Measurements from ENCODE around the gene ZBP1.

ZBP1 gene

DNA sequence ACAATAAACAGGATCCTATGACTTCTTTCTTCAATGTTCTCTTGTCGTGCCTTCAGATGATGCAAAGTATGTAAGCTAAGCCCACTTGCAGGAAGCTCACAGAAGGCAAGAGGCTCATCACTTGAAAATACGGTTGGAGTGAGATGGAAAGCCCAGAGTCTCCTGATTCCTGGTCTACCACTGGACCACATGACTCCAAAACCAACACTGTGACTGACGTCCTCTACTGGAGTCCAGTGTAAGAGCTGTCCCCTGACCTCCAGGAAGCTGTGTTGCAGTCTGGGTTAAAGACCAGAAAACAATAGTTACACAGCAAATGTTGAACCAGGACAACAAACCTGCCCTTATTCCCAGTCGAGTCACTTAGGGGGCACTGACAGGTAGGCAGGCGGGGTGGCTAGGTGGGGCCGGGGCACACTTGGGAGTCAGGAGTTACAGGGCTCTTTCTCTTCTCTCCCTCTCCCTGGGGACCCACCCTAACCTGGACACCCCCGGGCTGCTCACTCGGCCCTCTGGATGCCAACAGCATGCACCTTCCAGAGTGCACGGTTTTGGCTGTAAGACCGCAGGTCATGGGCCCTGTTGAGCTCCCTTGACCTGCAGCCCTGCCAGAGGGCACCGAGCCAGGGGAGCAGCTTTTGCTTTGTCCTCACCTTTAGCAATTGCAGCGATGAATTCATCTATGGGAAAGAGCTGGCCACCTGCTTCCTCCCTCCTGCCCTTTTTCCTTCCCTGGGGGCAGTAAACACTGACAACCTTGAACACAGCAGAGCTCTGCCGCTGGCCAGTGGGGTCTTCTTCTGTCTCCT lies 51.9 kb downstream of the ZBP1 start:
- no peak for DNase-seq

DNA sequence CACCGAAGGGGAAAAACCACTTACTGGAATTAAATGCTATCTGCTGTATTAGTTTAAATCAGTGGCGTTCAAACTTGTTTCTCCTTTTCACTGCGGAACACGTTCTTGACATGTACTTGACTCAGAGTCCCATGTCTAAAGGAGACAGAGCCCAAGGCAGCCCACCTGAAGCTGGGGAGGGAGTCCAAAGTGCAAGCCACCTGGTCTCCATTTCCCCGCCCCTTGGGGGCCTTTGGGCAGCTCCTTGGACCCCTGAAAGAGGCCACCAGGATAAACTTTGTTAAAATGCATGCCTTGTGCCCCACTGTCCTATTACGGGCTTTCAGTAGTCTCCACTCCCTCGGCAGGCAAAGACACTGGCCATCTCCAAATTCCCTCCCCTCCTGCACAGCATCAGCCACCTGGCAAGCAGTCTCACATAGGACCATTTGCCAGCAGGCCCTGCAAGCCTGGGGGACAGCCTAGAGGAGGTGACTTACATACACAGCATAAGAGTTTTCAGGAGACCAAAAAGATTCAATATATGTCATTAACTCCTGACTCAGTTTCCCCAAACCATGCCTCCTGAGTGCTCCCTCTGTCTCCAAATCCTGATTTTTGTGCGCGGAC lies 52.7 kb downstream of the ZBP1 start:
- no peak for DNase-seq

DNA sequence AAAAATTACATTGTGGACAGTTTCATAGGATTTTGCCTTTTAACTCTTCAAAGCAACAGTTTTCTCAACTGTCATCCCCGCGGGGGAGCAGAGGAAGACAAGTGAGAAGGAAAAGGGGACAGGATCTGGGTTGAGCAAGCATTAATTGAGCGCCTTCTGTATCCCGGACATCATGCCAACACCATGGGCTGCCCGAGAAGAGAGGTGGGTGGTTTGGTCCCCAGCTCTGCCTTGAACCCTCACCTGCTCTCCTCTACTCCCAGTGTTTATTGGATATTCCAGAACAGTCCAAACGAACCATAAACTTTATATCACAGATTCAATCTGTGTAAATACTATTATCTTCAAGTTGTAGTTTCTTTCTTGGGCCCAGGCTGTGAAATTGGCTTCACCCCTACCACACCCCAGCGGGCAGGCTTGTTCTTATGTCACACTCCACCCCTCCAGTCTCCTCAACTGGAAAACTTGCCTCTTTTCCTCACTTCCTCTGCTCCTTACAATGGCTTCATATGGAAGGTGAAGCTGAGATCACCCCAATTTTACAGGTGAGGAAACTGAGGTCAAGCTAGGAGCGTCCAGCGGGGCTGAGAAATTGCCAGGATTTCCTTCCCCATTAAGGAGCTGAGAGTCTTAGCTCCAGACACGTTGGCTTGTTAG lies 53.3 kb downstream of the ZBP1 start:
- no peak for DNase-seq

DNA sequence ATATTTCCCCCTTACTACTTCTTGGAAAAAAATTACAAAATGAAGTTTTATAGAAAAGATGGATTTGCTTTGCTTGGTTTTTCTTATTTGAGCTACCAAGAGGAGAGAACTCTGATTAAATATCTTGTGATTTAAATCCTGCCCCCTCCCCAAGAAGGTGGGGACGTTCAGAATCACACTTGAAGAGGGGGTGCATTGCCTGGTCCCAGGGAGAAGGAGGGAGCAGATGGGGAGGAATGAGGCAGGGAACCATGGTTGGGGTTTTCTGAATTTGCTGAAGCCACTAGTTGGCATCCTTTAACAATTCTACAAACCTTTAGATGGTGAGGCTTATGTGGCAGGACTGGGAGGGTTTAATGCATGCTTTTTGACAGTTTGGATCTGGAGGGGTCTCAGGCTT lies 53.8 kb downstream of the ZBP1 start:
- no peak for DNase-seq

DNA sequence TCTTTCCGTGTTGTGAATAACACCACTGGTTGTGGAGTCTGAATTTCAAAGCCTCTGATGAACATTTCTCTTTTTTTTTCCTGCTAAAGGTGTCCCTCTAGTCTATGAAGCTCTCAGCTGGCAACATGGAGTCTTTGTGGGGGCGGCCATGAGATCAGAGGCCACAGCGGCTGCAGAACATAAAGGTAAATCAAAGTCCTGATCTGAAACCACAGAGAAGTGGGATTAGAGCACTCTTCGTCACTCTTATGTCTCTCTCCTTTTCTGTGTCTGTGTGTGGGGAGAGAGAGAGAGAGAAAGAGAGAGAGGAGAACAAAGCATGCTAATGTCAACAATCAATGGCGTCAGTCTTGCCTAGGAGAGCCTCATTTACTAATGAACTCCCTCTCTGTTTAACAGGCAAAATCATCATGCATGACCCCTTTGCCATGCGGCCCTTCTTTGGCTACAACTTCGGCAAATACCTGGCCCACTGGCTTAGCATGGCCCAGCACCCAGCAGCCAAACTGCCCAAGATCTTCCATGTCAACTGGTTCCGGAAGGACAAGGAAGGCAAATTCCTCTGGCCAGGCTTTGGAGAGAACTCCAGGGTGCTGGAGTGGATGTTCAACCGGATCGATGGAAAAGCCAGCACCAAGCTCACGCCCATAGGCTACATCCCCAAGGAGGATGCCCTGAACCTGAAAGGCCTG lies 55.1 kb downstream of the ZBP1 start:
- DNase-seq = no peak

DNA sequence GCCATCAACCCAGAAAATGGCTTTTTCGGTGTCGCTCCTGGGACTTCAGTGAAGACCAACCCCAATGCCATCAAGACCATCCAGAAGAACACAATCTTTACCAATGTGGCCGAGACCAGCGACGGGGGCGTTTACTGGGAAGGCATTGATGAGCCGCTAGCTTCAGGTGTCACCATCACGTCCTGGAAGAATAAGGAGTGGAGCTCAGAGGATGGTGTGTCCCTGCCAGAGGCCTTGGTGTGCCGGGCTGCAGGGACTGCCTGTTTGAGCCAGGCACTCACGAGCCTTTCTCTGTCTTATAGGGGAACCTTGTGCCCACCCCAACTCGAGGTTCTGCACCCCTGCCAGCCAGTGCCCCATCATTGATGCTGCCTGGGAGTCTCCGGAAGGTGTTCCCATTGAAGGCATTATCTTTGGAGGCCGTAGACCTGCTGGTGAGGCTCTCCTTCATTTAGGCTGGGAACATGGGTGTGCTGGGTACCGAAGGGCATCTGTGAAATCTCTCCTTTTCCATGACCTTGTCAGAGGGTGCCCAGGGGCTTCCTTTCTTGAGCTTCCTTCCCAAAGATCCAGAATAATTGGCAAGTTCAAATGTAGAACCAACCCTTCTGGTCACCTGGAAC lies 55.9 kb downstream of the ZBP1 start:
- DNase-seq = no peak

DNA sequence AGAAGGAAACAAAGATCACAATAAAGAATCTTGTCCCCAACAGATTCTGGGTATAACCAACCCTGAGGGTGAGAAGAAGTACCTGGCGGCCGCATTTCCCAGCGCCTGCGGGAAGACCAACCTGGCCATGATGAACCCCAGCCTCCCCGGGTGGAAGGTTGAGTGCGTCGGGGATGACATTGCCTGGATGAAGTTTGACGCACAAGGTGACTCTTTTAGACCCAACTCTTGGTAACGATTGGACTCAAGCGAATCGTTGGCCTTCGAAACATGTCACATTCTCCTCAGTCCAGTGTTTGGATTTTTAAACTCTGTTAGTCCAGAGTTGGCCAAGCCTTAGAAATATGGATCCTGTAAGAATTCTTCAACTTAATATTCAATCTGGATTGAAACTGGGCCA lies 56.7 kb downstream of the ZBP1 start:
- no peak for DNase-seq

DNA sequence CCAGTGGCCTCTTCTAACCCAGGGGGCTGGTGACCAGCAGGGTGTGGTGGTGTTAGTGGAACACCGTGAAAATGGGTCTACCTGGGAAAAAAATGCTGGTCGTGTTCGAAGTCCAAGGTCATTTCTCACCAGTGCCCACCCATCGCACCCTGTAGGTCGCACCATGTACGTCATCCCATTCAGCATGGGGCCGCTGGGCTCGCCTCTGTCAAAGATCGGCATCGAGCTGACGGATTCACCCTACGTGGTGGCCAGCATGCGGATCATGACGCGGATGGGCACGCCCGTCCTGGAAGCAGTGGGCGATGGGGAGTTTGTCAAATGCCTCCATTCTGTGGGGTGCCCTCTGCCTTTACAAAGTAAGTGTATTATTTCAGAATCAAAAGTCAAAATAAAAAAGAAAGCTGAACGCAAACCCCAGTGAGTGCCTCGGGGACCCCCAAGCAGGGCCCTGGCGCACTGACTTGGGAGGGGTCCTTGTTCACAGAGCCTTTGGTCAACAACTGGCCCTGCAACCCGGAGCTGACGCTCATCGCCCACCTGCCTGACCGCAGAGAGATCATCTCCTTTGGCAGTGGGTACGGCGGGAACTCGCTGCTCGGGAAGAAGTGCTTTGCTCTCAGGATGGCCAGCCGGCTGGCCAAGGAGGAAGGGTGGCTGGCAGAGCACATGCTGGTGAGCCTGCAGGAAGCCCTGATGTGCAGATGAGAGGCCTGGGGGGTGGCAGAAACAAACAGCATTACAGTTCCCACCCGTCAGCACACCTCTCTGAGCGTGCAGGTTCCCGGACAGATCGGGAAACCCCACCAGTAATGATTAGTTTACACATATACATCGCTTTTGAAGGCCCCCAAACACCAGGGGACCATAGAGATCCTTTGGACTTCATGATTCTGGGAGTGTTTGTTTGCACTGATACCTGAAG lies 57.4 kb downstream of the ZBP1 start:
- DNase-seq = no peak

DNA sequence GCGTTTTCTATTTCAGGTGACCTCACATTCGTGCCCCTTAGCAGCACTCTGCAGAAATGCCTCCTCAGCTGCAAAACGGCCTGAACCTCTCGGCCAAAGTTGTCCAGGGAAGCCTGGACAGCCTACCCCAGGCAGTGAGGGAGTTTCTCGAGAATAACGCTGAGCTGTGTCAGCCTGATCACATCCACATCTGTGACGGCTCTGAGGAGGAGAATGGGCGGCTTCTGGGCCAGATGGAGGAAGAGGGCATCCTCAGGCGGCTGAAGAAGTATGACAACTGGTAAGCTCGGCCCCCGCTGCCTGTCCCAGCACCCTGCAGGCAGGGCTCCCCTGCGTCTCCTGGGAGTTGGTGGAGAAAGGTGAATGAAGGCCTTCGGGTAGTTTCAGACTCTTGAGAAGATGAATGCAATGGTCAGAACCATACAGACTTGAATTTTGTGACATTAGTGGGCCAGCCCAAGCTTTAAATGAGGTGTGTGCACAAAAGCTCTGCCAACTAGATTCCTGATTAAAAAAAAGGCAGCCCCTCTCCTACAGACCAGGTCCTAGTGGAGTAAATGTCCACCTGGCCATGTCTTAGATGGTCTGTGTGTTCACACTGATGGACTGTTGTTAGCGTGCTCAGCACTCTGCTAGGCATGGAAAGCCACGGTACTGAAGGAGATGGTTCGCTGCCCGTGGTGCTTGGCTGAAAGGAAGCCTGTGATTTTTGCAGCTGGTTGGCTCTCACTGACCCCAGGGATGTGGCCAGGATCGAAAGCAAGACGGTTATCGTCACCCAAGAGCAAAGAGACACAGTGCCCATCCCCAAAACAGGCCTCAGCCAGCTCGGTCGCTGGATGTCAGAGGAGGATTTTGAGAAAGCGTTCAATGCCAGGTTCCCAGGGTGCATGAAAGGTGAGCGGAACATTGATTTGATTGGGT lies 58.6 kb downstream of the ZBP1 start:
- no peak for DNase-seq

DNA sequence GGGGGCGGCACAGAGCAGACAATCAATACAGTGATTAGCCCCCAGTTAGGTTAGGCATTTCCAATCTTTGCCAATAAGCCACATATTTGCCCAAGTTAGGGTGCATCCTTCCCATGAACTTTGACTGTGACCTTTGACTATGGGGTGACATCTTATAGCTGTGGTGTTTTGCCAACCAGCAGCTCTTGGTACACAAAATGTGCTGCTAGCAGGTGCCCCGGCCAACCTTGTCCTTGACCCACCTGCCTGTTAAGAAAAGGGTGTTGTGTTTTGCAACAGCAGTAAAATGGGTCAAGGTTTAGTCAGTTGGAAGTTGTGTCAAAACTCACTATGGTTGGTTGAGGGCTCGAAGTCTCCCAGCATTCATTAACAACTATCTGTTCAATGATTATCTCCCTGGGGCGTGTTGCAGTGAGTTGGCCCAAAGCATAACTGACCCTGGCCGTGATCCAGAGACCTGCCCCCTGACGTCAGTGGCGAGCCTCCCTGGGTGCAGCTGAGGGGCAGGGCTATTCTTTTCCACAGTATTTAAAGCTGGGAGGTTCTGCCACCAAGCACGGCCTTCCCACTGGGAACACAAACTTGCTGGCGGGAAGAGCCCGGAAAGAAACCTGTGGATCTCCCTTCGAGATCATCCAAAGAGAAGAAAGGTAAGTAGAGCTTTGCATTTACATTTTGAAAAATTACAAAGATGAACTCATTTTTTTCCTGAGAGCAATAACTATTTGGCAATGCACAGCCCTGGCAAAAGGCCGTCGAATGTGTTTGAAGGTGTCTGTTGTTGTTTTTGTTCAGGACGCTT lies 59.5 kb downstream of the ZBP1 start, which contains the start of gene PCK1:
PCK1 (plus strand) TSS at position 557 of the 802 bp plus-strand sequence. CDS start 302 bp downstream, outside the sequence.
- DNase-seq = no peak

DNA sequence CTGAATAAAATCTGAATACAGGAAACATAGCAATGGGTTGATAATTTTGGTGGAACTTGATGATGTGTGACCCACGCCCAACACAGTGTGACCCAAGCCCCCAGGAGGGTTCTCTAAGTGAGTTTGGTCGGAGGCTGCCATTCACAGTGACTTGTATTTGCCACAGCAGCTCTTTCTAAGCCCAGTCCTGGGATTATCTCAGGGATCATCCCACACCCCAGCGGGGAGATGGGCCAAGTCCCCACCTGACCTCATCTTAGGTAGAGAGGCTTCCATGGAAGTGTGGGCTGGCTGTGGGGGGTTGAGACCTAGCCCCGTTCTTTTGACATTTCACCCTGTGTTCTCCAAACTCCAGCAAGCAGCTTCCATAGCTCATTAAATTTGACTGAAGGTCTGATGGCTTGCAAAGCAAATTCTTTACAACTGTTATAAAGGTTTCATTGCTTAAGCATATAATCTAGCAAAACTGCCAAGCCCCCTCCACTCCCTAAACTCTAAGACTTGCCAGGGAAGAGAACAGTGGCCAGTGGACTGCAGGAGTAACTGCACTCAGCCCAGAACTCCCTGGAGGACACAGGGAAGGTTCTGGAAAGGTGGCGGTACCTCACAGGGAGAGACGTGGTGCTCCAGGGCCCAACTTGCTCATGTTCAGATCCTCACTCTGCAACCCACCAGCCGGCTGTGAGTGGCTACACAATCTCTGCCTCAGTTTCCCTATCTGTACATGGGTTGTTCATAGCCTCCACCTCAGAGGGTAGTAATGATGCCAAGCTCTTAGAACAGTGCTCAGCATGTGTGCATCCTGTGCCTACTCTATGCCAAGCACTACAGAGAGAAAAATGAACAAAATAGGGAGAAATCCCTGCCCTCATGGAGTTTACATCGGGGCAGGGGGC lies 60.3 kb downstream of the ZBP1 start:
- DNase-seq = no peak

DNA sequence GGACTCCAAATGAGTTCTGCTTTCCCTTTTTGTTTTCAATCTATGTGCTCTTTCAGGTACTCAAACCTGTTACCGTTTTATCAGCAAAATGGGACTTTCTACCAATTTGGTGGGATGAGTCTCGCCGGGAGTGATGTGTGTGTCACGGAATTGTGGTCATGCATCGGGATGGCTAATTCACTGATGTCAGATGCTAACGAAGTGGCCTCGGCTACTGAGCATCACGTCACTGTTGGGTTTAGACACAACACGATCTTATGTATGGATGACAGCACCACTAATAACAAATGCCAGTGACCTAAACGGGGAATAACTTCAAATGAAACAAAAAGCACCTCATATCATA lies 61.0 kb downstream of the ZBP1 start:
- no peak for DNase-seq

DNA sequence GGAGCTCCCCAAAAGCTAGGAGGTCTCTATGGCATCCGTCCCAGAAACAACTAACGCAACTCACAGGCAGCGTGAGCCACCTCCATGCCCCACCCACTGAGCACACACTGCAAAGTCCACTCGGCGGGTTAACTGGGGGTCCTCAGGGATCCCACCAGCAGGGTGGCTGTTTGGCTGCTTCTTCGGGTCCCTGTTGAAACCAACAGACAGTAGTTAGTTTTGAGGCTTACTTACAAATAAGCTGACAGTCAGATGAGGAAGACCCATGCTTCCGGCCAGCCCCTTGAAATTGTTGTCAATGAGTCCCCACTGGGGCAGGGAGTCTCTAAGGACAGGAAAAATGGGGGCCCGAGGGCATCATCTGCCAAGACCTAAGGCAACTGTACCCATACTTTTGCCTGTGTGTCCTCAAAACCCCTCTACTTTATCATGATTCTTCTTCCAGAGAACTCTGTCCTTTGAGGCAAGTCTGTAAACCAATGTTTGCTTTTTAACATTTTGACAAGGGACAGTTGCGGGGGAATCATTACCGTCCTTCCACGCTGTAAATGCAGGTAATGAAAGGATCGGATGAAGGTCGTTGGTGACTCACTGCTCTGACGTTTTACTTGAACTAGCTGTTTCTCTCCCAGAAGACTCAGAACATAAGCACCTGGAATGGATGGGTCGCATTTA lies 61.5 kb downstream of the ZBP1 start:
- DNase-seq = no peak

DNA sequence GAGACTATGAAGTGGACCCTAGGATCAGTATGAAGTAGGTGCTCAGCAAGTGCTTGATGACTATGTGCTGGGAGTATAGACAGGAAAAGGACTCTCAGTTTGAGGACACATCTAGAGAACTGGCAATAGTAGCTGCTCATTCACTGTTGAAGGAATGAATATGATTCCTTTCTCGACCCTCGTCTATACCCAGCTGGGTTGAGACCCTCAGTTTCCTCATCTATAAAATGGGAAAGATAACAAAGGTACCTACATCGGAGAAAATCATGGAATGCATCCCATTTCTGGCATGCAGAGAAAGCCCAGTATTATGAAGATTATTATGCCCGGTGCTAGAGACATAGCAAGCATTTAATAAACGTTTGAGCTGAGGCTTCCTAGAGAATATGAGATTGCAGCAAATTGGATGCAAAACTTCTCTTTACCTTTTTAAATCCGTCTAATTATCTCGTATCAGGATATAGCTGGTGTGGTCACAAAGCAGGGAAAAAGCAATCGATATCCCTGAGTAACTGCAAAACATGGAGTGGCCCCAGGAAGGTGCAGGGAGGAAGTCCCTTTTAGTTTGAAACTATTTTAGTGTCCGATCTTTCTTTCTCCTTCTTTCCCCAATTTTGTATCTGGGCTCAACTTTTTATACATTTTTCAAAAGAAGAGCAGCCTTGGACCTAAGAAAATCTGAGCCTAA lies 62.2 kb downstream of the ZBP1 start:
- DNase-seq = no peak

DNA sequence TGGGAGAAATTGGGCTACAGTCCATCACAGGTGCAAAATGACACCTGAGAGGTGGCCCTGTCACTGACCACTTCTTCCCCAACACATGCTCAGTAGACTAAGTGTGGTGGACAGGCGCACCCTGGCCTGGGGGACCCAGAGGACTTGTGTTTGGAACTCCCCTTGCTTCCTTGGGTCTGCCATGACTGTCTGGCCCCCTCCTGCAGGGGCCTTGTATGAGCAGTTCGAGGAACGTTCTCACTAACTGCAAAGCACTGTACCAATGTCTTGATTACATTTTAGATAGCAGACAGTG lies 63.3 kb downstream of the ZBP1 start:
- no peak for DNase-seq

DNA sequence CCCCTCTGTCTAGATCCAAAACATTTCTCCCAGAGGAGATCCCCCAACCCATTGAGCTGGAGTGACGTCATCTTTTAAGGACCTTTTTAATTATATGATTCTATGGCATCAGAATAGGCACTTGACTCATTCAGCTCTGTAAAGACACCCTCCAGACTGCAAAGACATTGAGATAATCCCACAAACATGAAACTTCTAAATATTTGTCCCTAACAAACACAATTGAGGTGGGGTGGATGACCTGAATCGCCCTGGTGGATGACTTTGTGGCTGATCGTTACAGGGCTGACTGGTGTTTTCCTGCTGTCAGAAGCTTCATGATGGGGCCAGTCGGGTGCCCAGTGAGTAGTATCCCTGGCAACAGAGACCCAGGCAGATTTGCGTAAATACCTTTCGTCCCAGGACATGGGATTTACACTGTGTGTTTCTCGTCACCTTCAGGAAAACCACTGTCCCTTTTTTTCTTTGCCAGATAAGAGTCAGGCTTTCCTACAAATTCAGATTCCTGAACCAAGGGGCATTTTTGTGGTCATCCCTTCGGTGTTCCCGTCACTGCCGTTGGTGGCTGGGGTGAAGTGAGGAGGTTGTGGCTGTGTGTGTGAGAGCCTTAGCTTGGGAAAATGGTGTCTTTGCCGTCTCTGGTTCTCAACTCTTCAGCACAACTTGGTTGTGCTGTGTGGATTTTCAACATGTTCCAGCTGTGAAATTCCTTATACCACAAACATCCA lies 64.6 kb downstream of the ZBP1 start:
- DNase-seq = no peak
